ENCODE results near the gene FBN1. TPM values are rescaled to one million over a fixed set of nuclear protein-coding genes. Genes with fewer than 3 reads are reported as not detected.
A peak's percentile ranks its signal among the peaks of the same experiment; 100 is the strongest.

Gene FBN1
- total and polyA plus RNA-seq, 7 donors: 1.2 to 173 (median 57.0) TPM

GRCh38 chr15:48550822-48551525 lies 94.5 kb downstream of the FBN1 start:
- DNase-seq: no peak
- H3K36me3 ChIP-seq: no peaks in the 10 kb centered on the region
- no peaks in the 10 kb centered on the region for H3K27me3 ChIP-seq
- WGBS, 2 donors: 88 to 94% methylated on average over 3 of the region's 3 CpGs
- TF ChIP-seq EP300 (IDR thresholded peaks at IDR 0.05): no peak
- TF ChIP-seq, protein P1, sequence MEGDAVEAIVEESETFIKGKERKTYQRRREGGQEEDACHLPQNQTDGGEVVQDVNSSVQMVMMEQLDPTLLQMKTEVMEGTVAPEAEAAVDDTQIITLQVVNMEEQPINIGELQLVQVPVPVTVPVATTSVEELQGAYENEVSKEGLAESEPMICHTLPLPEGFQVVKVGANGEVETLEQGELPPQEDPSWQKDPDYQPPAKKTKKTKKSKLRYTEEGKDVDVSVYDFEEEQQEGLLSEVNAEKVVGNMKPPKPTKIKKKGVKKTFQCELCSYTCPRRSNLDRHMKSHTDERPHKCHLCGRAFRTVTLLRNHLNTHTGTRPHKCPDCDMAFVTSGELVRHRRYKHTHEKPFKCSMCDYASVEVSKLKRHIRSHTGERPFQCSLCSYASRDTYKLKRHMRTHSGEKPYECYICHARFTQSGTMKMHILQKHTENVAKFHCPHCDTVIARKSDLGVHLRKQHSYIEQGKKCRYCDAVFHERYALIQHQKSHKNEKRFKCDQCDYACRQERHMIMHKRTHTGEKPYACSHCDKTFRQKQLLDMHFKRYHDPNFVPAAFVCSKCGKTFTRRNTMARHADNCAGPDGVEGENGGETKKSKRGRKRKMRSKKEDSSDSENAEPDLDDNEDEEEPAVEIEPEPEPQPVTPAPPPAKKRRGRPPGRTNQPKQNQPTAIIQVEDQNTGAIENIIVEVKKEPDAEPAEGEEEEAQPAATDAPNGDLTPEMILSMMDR (IDR thresholded peaks at IDR 0.05): no peak
- TF ChIP-seq POLR2A (IDR thresholded peaks at IDR 0.05): no peak
- no peak for TF ChIP-seq POLR2AphosphoS5 (IDR thresholded peaks at IDR 0.05)
- H3K4me3 ChIP-seq: no peak overlapping the region
- peaks cover 0 to 13% (median 2%) of the 10 kb centered on the region in 4 donors for H3K4me1 ChIP-seq
- no peak overlapping the region for H3K27ac ChIP-seq
- intact Hi-C loops (cut with DNase I): no loop called here
- no peaks in the 10 kb centered on the region for H3K9me3 ChIP-seq

GRCh38 chr15:48548455-48548854 lies 97.1 kb downstream of the FBN1 start:
- Histone ChIP-seq H3K27me3 (no peaks in the 10 kb centered on the region), H3K9me3 (no peaks in the 10 kb centered on the region), H3K27ac (peak overlapping the region in 3 of 4 donors; percentile 30 to 53 (median 33)), H3K4me3 (no peak overlapping the region), H3K4me1 (peaks cover 0 to 13% (median 2%) of the 10 kb centered on the region in 4 donors), H3K36me3 (no peaks in the 10 kb centered on the region)
- no peak for DNase-seq
- TF ChIP-seq EP300 (IDR thresholded peaks at IDR 0.05) (no peak), POLR2AphosphoS5 (IDR thresholded peaks at IDR 0.05) (no peak), POLR2A (IDR thresholded peaks at IDR 0.05) (no peak)
- TF ChIP-seq, protein P1 (IDR thresholded peaks at IDR 0.05): no peak
- intact Hi-C loops (cut with DNase I): no loop called here
- WGBS, 2 donors: 86 to 88% methylated on average over 2 of the region's 2 CpGs

DNA sequence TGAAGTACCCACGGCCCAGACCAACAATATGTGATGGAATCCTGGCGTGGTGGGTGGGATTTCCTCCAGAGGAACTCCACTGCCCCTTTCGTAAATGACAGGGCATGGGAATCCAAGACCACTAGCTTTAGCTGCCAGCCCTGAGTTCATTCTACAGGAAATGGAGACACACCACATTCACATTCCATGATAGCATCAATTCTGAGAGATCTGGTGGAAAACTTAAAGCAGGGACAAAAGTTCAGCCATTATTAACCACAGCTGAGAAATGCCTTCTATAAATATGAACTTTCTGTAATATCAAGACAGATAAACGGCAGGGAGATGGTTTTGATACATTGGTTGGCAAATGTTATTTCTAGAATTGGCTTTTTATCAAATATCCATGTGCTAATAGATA lies 98.2 kb downstream of the FBN1 start:
- H3K27ac ChIP-seq: peak overlapping the region in 3 of 4 donors; percentile 12 to 53 (median 39)
- H3K27me3 ChIP-seq: no peaks in the 10 kb centered on the region
- peaks cover 0 to 13% (median 2%) of the 10 kb centered on the region in 4 donors for H3K4me1 ChIP-seq
- TF ChIP-seq, protein P1 (IDR thresholded peaks at IDR 0.05): no peak
- TF ChIP-seq POLR2A (IDR thresholded peaks at IDR 0.05) (no peak), EP300 (IDR thresholded peaks at IDR 0.05) (no peak), POLR2AphosphoS5 (IDR thresholded peaks at IDR 0.05) (no peak)
- H3K36me3 ChIP-seq: no peaks in the 10 kb centered on the region
- 79% methylated on average over 4 of the region's 4 CpGs for WGBS, 2 donors
- H3K4me3 ChIP-seq: no peak overlapping the region
- intact Hi-C loops (cut with DNase I): no loop called here
- no peak for DNase-seq
- no peaks in the 10 kb centered on the region for H3K9me3 ChIP-seq

DNA sequence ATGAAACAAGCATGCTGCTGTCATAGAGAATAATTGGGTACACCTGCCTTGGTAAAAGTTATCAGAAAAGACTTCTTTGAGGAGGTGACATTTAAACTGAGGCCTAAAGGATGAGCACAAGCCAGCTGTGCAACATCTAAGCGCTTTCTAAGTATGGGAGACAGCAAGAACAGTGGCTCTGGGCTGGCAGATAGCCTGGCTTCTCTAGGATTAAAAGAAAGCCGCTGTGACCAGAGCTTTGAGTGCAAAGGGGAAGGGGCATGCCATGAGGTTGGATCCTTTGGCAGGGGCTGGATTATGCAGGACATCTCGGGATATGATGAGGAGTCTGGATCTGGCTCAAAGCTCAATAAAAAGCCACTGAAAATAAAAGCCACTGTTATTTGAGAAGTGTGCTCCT lies 99.2 kb downstream of the FBN1 start:
- no peaks in the 10 kb centered on the region for H3K36me3 ChIP-seq
- WGBS, 2 donors: 84 to 87% methylated on average over 3 of the region's 3 CpGs
- H3K4me3 ChIP-seq: no peak overlapping the region
- H3K27ac ChIP-seq: peak overlapping the region in 3 of 4 donors; percentile 15 to 53 (median 39)
- TF ChIP-seq EP300 (IDR thresholded peaks at IDR 0.05): no peak
- peaks cover 0 to 13% (median 4%) of the 10 kb centered on the region in 4 donors for H3K4me1 ChIP-seq
- DNase-seq: no peak
- H3K9me3 ChIP-seq: no peaks in the 10 kb centered on the region
- no peaks in the 10 kb centered on the region for H3K27me3 ChIP-seq
- intact Hi-C loops (cut with DNase I): no loop called here

- Histone ChIP-seq H3K36me3 (no peaks in the 10 kb centered on the region), H3K4me3 (no peak overlapping the region), H3K27ac (no peak overlapping the region), H3K9me3 (no peaks in the 10 kb centered on the region), H3K4me1 (peaks cover 0 to 13% (median 4%) of the 10 kb centered on the region in 4 donors), H3K27me3 (no peaks in the 10 kb centered on the region)
- no peak for DNase-seq
- 19 to 55% methylated on average over 2 of the region's 2 CpGs for WGBS, 2 donors
- TF ChIP-seq, protein P1 (IDR thresholded peaks at IDR 0.05): no peak
- TF ChIP-seq POLR2A (IDR thresholded peaks at IDR 0.05) (no peak), POLR2AphosphoS5 (IDR thresholded peaks at IDR 0.05) (no peak), EP300 (IDR thresholded peaks at IDR 0.05) (no peak)
- intact Hi-C loops (cut with DNase I): no loop called here
These were observed 100.7 kb downstream of the FBN1 start for GRCh38 chr15:48544778-48545177.

Data from sigmoid colon (tissue), 7 donors.